Activated CD4-positive, CD25-positive, alpha-beta regulatory T cell treated with anti-CD3 and anti-CD28 coated beads, Interleukin-2, amount 50 U/mL, for 72 hours (primary cell): ENCODE results near the gene SDK2.

ENCODE experiments used
- DNase-seq: peaks from one replicate; pipeline ENCODE4 v3.0.0; 2021

SDK2 gene

DNA sequence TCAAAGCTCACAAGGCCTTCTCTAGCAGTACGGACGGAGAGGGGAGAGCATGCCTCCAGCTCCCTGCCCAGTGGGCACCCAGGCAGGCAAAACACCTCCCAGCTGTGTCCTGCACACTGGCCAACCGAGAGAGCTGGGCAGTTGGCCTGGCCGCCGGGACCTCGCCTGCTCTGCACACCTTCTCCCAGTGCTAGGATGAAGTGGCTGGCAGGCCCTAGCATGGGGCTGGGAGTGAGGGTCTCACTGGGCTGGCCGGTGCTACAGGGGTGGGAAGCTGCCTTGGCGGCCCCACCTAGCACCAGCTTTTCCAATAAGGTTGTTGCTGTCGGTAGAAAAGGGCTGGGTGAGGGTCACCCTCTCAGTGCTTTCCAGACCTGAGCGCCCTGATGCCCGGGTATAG is 60.2 kb downstream of the SDK2 start:
- DNase-seq: no peak

DNA sequence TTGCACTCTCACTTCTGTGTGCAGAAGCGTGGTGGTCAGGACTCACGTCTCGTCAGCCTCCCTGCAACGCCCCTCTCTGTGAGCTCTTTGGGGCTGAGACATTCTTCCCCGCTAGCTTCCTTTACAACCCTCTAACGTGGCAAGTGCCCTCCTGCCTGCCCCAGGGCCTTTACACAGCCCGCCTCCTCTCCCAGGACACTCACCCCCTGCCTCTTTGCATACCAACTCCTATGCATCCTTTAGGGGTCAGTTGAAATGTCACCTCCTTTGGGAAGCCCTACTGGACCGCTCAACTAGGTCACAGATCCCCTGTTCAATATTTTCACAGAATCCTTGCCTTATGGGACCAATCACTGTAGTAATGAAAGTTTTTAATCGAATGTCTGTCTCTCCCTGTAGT is 61.4 kb downstream of the SDK2 start:
- no peak for DNase-seq

DNA sequence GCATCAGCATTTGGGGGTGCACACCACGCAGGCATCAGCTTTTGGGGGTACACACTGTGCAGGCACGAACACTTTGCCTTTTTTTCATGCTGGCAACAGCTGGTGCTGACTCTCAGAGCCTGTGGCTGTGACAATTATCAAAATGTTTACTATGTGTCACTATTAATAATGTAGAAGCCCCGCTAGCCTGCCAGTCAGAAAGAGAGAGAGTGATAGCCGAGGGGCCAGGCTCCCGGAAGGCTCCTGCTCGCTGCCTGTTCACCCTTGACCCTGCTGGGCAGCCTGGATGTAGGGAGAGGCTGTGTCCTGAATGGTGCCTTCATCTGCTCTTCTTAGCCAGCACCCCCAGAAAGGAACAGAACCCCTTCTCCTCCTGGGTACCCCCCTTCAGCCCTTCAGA is 61.9 kb downstream of the SDK2 start:
- DNase-seq: no peak

DNA sequence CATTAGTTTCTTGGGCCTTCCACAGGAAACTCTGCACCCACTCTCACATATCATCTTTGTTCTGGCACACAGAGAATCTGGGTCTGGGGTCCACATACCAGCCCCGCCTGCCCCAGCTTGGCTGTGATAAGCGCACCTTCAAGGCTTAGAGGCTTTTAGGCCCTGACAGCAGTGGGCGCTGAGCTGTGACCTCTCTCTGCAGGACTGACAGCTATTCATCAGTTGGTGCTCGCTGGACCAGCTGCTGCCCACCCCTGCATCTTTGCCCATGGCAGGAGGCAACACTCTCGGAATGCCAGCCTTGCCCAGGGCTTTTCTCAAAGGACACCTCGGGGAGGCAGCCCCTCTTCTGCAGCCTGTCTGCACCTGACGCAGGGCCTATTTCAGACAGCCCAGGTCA is 62.9 kb downstream of the SDK2 start:
- no peak for DNase-seq

DNA sequence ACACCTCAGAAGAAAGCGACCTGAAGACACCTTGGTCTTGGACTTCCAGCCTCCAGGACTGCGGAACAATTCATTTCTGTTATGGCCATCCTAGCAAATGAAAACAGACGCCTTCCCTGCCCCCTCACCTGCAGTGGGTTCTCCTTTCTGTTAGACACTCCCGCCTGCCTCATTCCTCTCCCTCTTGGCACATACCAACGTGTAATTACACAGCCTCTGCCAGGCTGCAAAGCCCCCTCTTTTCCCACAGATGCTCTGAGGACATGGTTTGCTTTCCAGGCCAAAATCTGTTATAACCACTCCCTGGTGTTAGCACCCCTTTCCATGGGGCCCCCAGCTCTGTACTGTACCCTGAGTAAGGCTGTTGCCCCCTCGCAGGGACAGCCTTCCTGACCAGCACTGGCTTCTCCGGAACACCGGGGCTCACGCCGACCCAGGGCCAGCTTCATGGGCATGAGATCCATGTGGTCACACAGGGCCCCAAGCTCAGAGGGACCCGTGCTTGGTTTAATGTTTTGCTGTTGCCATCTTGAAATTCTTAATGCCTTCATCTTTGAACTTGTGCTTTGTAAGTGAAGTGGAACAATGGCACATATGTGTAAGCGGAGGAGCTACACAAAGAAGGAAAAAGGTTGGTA is 64.1 kb downstream of the SDK2 start:
- DNase-seq: no peak

DNA sequence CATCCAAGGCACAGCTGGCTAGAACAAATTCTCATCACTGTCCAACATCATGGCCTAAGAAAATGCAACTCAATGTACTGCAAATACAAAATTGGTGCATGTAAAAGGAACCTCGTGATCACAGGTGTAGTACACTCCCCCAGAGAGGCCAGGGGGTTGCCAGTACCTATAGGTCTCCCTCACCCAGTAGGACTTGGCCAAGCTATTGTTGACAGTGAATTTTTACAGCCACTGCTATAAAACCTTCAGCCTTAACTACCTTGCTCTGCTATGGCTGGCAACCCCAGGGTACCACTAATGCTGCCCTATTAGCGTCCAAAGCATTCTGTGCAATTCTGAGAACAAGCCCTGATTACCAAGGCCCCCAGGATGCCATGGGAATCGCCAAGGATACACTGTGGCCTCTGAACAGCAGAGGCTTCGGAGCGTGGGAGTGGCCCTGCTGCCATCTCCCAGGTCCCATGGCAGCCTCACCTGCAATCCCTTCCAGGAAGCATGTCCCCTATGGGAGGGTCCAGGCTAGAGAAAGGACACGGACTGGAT is 67.6 kb downstream of the SDK2 start:
- no peak for DNase-seq

DNA sequence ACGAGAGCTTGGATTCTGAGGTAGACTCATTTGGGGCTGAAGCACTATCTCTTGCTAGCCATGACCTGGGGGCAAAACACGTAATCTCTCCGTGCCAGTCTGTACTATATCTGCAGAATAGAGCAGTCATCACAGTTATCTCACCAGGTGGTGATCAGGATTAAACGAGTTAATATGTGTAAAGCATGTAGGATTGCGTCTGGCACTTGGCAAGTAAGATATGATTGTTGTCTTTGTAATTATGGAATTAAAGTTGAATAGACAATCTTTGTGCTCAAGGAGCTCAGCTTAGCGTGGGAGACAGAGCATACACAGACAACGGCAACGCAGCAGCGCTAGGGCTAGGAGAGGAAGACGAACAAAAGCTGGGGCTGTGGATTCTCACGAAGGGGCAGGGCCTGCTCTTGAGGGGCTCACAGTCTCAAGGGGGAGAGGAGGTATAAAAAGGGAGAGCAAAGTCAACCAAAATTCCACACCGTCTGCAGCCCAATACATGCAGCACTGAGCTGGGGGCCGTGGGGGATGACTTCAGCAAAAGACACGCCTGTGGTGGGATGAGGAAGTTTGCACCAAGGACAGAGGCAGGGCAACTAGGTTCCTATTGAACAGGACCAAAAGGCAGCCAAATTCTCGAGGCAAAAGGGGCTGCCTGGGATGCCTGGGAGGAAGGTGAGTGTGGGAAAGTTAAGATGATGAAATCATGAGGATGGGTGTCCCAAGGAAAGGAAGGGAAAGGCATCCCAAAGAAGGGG is 68.6 kb downstream of the SDK2 start:
- no peak for DNase-seq

DNA sequence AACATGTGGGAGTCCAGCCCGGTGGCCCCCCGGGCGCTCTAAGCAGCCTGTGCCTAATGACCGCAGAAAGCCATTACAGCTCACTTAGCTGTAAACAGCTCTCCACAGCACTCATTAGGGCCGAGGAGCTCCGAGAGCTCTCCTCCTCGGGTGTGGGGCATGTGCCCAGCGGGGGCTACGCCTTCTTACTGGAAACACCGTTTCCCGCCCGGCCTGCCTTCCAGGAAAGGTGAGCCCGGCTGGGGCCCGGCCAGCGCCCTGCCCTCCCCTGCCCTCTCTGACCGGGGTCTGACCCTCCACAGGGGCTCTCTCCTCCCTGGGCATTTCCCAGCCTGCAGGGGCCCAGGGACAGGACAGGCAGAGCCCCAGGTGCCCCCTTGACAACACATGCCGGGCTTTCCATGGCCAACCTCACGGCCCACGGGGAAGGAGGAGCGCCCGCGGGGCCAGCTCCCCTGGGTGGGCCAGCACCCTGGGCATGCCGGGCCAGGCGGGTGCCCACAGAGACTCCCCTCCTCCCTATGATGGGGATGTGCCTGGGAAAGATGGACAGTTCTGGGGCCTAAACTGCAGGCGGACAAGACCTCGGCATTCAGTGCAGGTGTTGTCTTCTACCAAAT is 72.6 kb downstream of the SDK2 start:
- no peak for DNase-seq

DNA sequence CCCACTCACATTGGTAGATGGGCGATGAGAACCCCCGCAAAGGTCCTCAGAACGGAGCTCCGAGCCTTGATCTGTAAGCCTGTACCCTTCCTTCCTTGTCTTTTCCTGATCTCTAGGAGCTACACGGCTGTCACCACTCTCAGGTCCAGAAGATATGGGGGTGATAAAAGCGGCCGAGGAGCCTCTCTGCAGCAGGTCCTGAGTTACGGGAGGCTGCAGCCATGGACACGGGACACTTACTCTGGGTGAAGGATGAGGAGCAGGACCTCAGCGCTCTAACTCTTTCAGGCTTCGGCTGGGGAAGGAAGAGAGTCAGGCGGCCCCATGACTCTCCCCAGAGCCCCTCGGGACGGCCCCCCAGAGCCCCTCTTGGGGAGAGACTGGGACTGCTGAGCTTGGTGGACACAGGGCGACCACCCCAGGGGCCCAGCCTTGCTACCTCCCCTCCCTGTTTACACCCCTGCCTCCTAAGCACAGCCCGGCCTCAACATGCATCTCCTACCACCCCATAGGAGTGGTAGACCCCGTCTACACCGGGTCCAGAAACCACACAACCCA is 74.4 kb downstream of the SDK2 start:
- no peak for DNase-seq

DNA sequence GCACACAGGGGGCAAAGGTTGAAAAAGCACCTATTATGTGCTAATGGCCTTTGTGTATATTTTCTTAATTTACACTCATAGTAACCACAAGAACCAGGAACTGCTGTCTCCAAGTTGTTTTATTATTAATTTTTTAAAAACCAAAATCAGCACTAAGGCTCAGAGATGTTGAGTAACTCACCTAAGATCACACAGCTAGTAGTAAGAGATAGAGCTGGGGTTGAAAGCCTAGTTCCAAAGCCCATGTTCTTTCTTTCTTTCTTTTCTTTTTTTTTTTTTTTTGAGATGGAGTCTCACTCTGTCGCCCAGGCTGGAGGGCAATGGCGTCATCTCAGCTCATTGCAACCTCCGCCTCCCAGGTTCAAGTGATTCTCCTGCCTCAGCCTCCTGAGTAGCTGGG is 75.3 kb downstream of the SDK2 start:
- DNase-seq: no peak

DNA sequence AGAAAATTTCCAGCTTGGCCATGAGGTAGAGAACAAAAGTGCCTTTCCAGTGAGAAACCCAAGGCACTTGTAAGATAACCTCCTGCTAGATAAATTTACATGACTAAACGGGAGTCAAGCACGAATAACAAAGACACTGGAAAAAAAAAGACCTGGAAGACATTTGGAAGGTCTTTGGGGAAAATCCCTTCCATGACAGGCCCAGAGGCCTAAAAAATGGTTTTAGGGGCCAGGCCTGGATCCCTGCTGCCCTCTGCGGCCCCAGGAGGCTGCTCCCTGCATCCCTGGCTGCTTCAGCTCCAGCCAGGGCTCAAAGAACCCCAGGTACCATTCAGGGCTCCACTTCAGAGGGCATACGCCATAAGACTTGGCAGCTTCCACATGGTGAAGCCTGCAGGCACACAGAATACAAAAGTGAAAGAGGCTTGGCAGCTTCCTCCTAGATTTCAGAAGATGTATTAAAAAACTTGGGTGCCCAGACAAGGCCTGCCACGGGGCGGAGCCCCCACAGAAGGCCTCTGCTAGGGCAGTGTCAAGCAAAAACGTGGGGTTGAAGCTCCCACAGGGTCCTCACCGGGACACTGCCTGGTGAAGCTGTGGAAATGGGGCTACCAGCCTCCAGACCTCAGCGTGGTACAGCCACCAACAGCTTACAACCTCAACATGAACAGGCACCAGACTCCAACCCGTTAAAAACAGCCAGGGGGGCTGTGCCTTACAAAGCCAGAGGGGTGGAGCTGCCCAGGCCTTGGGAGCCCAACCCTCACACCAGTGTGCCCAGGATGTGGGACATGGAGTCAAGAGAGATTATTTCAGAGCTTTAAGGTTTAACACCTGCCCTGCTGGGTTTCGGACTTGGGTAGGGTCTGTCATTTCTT is 77.1 kb downstream of the SDK2 start:
- DNase-seq: no peak

DNA sequence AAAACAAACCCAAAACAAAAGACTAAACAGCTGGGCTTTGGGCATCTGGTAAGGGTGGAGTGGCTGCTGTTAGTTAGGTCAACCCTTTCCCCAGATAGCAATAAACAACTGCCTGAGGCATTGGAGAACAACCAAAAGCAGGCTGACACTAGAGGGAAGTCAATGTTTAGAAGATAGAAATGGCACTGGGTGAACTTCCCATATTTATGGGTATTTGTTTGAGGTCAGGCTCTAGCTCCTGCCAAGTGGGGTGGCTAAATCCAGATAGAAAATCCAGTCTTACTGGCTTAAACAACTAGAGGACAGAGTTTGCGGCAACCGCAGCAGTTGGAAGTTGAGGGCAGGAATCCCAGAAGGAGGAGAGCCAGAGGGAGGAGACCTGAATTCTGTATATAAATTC is 79.4 kb downstream of the SDK2 start:
- DNase-seq: no peak

DNA sequence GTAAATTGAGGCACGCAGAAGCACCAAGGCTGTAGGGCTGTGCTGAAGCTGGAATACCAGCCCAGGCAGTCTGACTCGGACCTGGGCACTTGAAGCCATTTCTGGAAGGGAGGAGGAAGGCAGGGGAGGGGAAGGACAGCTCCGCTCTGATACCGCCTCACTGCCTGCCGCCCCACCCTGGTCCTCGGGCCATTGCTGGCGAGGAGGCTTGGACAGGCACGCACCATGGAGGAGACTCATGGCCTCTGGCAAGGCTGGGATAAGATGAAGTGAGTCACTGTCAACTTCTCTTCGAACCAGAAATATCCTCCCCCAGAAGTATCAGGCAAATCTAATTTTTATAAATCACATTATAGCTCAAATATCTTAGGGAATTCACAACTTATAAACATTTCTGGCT is 81.3 kb downstream of the SDK2 start:
- DNase-seq: no peak

DNA sequence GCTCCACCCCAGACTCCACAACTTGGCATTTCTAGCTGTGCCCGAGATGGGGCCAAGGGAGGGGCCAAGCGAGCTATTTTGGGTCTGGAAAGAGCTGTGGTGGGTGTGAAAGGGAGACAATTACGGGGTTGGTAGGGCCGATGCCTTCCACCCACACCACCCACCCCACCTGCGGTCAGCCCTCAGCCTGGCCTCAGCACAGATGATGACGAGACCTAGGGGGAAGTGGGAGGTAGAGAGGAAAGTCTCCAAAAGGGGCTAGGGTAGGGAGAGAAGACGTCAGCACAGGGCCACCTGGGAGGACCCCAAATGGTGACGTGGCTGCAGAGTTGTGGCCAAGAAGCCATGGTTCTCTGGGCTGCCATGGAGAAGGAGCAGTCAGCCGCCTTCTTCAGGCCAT is 83.1 kb downstream of the SDK2 start:
- no peak for DNase-seq

DNA sequence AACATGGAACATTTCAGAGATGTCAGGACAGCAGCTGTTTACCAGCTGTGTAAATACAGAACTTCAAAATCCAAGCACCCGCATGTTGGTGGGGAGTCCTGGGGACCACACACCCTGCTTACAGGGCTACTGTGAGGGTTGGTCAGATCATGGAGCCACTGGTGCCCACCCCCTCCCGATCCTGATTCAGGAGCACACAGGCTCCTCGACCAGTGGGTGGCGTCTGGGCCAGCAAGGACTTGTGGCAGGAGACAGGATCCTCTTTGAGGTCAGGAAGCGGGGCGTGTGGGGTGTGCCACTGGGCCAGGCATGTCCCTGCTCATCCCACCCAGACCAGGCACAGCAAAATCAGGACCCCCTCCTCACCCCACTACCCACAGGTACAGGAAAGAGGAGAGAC is 83.6 kb downstream of the SDK2 start:
- DNase-seq: no peak

DNA sequence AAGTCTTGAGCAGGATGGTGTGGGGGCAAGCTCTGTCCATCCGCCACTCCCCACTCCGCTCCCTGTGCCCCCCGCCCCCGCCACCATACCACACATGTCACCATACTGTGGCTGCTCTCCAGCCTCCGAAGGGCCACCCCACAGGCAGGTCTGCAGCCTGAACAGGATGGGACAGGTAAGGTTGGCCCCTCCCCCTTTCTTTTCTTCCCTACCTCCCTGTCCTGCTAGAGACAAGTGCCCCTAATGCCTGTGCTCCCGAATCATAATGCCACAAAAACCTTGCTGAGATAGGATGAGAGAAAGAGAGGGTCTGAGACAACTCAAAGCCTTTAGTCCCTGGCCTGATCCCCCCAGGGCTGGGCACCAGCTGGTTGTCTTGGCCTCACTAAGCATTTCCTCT is 84.7 kb downstream of the SDK2 start:
- DNase-seq: no peak

DNA sequence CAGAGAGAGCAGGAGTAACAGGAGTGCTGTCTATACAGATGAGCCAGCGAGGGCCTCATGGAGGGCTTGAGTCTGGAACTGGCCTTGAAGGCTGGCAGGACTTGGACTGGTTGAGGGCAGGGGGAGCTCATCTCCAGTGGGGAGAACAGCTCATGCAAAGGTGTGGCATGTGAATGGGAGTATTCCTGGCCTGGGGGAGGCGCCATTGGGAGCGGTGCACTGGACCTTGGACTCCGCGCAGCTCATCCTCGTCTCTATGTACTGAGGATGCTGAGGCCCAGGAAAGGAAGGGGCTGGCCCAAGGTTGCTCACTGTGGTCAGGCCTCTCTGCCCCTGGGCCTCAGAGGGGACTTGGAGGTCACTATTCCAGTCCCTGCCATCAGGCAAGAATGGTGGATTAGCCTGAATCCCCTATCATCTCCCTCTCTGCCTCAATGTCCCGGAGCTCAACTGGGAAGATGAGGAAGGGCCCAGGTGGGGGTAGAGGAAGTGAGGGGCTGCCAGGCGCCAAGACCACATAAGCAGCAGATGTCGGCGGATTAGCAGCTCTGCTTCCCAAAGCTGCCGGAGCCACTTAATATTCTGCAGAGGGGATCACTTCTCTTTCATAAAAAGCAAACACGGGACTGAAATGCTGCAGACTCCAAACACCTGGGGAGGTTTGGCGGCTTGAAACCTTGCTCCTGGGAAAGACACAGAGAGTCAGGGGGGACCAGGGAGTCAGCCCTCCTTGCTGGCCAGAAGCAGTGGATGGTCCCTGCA is 88.9 kb downstream of the SDK2 start:
- no peak for DNase-seq

DNA sequence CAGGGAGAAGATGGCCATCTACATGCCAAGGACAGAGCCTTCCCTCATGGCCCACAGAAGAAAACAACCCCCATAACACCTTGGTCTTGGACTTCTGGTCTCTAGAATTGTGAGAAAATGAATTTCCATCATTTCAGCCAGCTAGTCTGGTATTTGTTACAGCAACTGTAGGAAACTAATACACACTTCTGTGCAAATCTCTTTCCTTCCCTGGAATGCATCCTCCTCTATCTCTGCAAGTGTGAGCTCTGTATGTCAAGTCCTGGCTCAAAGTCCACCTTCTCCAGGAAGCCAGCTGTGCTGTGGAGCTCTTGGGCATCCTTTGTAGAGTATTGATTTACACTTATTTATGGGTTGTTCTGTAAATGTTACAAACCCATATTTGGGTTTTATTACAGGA is 89.7 kb downstream of the SDK2 start:
- DNase-seq: no peak

DNA sequence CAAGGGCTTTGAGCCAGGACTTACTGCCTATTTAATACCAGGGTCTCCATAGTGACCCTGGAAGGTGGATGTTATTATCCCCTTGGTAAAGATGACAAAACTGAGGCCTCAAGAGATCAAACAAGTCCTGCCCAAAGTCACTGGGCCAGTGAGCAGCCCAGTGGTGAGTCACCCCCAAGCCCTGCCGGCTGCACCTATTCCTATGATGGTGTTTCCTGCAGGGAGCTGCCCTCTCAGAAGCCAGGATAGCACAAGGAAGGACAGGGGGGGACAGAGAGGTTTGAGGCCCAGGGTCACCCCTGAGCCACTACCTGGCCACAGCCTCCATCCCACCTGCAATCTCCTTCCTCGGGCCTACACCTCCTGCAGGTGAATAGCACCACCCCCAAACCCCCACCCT is 90.9 kb downstream of the SDK2 start:
- no peak for DNase-seq

DNA sequence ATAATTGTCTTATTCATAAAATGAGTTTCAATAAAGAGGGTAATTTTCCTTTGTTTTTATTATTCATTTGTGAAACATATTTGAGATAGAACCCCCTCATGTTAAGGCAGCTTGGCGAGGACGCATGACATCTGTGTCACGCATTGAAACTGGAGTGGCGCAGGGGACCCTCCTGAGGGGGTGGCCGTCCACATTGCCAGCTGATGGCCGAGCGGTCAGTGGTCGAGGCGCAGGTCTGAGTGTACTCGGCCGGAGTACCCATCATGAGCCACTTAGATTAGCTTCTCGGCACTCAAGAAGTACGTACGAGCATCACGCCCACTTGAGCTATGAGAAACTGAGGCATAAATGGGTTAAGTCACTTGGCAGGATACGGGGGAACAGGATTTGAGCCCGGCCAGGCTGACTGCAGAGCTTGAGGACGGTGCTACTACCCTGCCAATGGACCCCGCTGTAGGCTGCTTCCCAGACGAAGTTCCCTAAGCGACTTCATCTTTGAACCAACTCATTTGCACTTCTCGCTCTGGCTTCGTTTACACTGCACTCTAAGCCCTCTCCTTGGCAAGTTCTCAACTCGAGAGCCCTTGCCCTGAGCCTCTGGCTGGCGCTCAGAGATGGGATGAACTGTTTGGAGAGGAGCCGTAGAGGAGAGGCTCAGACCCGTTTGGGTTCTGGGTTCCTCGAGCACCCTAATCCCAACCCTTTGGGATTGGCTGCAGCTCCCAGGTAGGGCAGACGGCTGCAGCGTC is 91.8 kb downstream of the SDK2 start:
- DNase-seq: no peak

DNA sequence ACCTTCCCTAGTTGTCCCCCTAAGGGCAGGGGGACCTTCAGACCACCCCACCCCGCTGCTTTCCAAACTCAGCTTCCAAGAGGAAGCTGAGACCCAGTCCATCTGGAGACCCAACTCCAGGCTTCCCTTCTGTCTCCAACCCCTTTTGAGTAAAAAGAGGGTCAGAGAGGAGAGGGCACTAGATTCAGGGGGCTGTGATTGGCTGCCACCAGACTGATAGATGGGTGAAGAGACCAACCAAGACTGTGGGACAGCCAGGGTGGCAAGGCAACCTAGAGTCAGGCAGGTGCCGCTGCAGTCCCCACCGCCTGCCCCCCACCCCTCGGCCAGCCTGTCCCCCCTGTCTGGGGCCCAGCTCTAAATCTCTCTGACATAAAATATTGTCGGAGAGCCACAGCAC is 92.5 kb downstream of the SDK2 start:
- DNase-seq: no peak
